Liver (tissue), 9 donors: ENCODE results near the gene GNG7. TPM values are rescaled to one million over a fixed set of nuclear protein-coding genes. Genes with fewer than 3 reads are reported as not detected.

Source experiments
- DNase-seq: peaks from one replicate; pipeline ENCODE4 v3.0.0-alpha.2; 2017; ENCODE audit warnings: low spot score
- H3K27ac ChIP-seq, 2 donors: one replicate each; pipeline ENCODE4 v1.7.0; 2013; ENCODE audit warnings: inconsistent platforms in 2 of 2, low read length in 2 of 2, control low read depth in 1 of 2, low read depth in 1 of 2, mild to moderate bottlenecking in 1 of 2
- H3K27me3 ChIP-seq, 4 donors: one replicate each; pipeline versions ENCODE4 v1.6.1 to v1.7.0; 2013; ENCODE audit warnings: low read length in 3 of 4, inconsistent platforms in 1 of 4, mild to moderate bottlenecking in 1 of 4, moderate library complexity in 1 of 4; ENCODE audit not compliant: control insufficient read depth in 4 of 4, insufficient read depth in 4 of 4
- H3K36me3 ChIP-seq, 4 donors: one replicate each; pipeline versions ENCODE4 v1.6.1 to v1.7.0; 2013; ENCODE audit warnings: low read length in 3 of 4, mild to moderate bottlenecking in 3 of 4, low read depth in 1 of 4, moderate library complexity in 1 of 4; ENCODE audit not compliant: control insufficient read depth in 4 of 4, insufficient read depth in 3 of 4
- H3K4me1 ChIP-seq, 4 donors: one replicate each; pipeline versions ENCODE4 v1.6.1 to v1.7.0; 2013; ENCODE audit warnings: low read length in 3 of 4, mild to moderate bottlenecking in 3 of 4, moderate library complexity in 1 of 4; ENCODE audit not compliant: control insufficient read depth in 4 of 4, insufficient read depth in 4 of 4
- H3K4me3 ChIP-seq, 3 donors: one replicate each; pipeline versions ENCODE4 v1.6.1 to v1.7.0; 2013; ENCODE audit warnings: low read length in 3 of 3, control low read depth in 1 of 3, low read depth in 1 of 3, mild to moderate bottlenecking in 1 of 3
- H3K9ac ChIP-seq, 2 donors: one replicate each; pipeline ENCODE4 v1.7.0; 2013; ENCODE audit warnings: low read length in 2 of 2, mild to moderate bottlenecking in 2 of 2, moderate library complexity in 2 of 2, control low read depth in 1 of 2, low read depth in 1 of 2
- H3K9me3 ChIP-seq, 4 donors: one replicate each; pipeline versions ENCODE4 v1.6.1 to v1.7.0; 2013; ENCODE audit warnings: low read length in 3 of 4; ENCODE audit not compliant: control insufficient read depth in 4 of 4
- EGR1 ChIP-seq, 2 donors: IDR thresholded peaks; 2 replicates each; pipeline ENCODE4 v1.6.1; 2016 to 2018; ENCODE audit warnings: antibody characterized with exemption in 2 of 2, low read depth in 2 of 2
- FOXA1 ChIP-seq: IDR thresholded peaks from 2 replicates; pipeline ENCODE4 v1.6.1; 2016; ENCODE audit warnings: antibody characterized with exemption
- FOXA2 ChIP-seq: IDR thresholded peaks from 2 replicates; pipeline ENCODE4 v1.6.1; 2016; ENCODE audit warnings: antibody characterized with exemption
- GABPA ChIP-seq, 2 donors: IDR thresholded peaks in 1 of 2; conservative IDR thresholded peaks in 1 of 2; 2 replicates each; pipeline ENCODE4 v1.6.1; 2016; ENCODE audit warnings: antibody characterized with exemption in 2 of 2, mild to moderate bottlenecking in 1 of 2, moderate library complexity in 1 of 2
- HNF4A ChIP-seq, 2 donors: conservative IDR thresholded peaks; 2 replicates each; pipeline ENCODE4 v1.6.1; 2016; ENCODE audit warnings: antibody characterized with exemption in 2 of 2, mild to moderate bottlenecking in 2 of 2
- HNF4G ChIP-seq: IDR thresholded peaks from 2 replicates; pipeline ENCODE4 v1.6.1; 2016; ENCODE audit warnings: antibody characterized with exemption
- JUND ChIP-seq, 2 donors: IDR thresholded peaks; 2 replicates each; pipeline ENCODE4 v1.6.1; 2016; ENCODE audit warnings: antibody characterized with exemption in 2 of 2
- NR2F2 ChIP-seq: IDR thresholded peaks from 2 replicates; pipeline ENCODE4 v1.6.1; 2016; ENCODE audit warnings: antibody characterized with exemption
- RAD21 ChIP-seq, 2 donors: IDR thresholded peaks; 2 replicates each; pipeline ENCODE4 v1.6.1; 2016; ENCODE audit warnings: antibody characterized with exemption in 2 of 2, mild to moderate bottlenecking in 2 of 2
- RXRA ChIP-seq, 2 donors: IDR thresholded peaks; 2 replicates each; pipeline ENCODE4 v1.6.1; 2017 to 2018; ENCODE audit warnings: antibody characterized with exemption in 2 of 2, mild to moderate bottlenecking in 1 of 2
- SP1 ChIP-seq: IDR thresholded peaks from 2 replicates; pipeline ENCODE4 v1.6.1; 2018; ENCODE audit warnings: antibody characterized with exemption, mild to moderate bottlenecking
- TAF1 ChIP-seq: conservative IDR thresholded peaks from 2 replicates; pipeline ENCODE4 v1.6.1; 2016; ENCODE audit warnings: antibody characterized with exemption, mild to moderate bottlenecking
- YY1 ChIP-seq: IDR thresholded peaks from 2 replicates; pipeline ENCODE4 v1.6.1; 2016; ENCODE audit warnings: antibody characterized with exemption, mild to moderate bottlenecking
- ZBTB33 ChIP-seq: IDR thresholded peaks from 2 replicates; pipeline ENCODE4 v1.6.1; 2016; ENCODE audit warnings: antibody characterized with exemption
- WGBS: extraction: QIAGEN DNeasy Blood & Tissue Kit; methylation state at CpG from one replicate; pipeline ENCODE4 v1.1.7; 2013; 5-methylcytosine and 5-hydroxymethylcytosine counted together
- polyA plus RNA-seq, 2 donors: library from polyadenylated mRNA; stranded (reverse) in 1 of 2; unstranded in 1 of 2; fragments of 200-250 nt in 1 of 2; fragments of >200 nt in 1 of 2; fragmentation: Nextera tagmentation in 1 of 2; extraction: Ambion mirVana in 1 of 2; gene quantifications; one replicate each; pipeline versions ENCODE4 v1.2.1 to v1.2.3, GENCODE V29; 2013 to 2015
- total RNA-seq, 2 donors: library from RNA; depleted of rRNA; stranded (reverse); fragments of >200 nt; gene quantifications; one replicate each; pipeline ENCODE4 v1.2.3, GENCODE V29; 2014
- TF ChIP-seq, protein P1 (sequence below): fragments of 150-350 bp; IDR thresholded peaks from 2 replicates; pipeline ENCODE4 v1.5.1; 2017; ENCODE audit warnings: improper control_type of control experiment, low read depth, low read length; ENCODE audit not compliant: missing input control
- TF ChIP-seq, protein P2 (sequence below): IDR thresholded peaks from 2 replicates; pipeline ENCODE4 v1.6.1; 2016; ENCODE audit warnings: antibody characterized with exemption
- TF ChIP-seq, protein P3 (sequence below): IDR thresholded peaks from 2 replicates; pipeline ENCODE4 v1.6.1; 2016; ENCODE audit warnings: antibody characterized with exemption
- TF ChIP-seq, protein P4 (sequence below): IDR thresholded peaks from 2 replicates; pipeline ENCODE4 v1.6.1; 2016; ENCODE audit warnings: antibody characterized with exemption, mild to moderate bottlenecking
- donor health status: healthy.
- donor health status: healthy.
- donor health status: healthy.
- donor health status: healthy.
- donor health status: healthy.

Gene GNG7
- total and polyA plus RNA-seq, 4 donors: 0.75 to 1.9 (median 1.1) TPM

- no peak overlapping the region for H3K27ac ChIP-seq
Measured at GRCh38 chr19:2567996-2568395, 134.5 kb downstream of the GNG7 start.

More at GRCh38 chr19:2567996-2568395, 134.5 kb downstream of the GNG7 start:
- Histone ChIP-seq H3K27me3 (no peaks in the 10 kb centered on the region), H3K36me3 (no peaks in the 10 kb centered on the region), H3K9me3 (no peaks in the 10 kb centered on the region), H3K4me3 (no peak overlapping the region), H3K9ac (no peak overlapping the region), H3K4me1 (no peaks in the 10 kb centered on the region)
- DNase-seq: no peak
- WGBS: 63% methylated on average over 6 of the region's 6 CpGs
- TF ChIP-seq GABPA (IDR thresholded peaks at IDR 0.05 in 1 of 2, conservative IDR thresholded peaks at IDR 0.05 in 1 of 2) (no peak), ZBTB33 (no peak), FOXA1 (no peak), HNF4G (no peak), JUND (IDR thresholded peaks at IDR 0.05) (no peak), TAF1 (no peak), FOXA2 (no peak), YY1 (no peak), RXRA (IDR thresholded peaks at IDR 0.05) (no peak), HNF4A (conservative IDR thresholded peaks at IDR 0.05) (no peak), EGR1 (IDR thresholded peaks at IDR 0.05; ENCODE audit: low read depth in 2 of 2) (no peak), SP1 (no peak), NR2F2 (no peak), RAD21 (IDR thresholded peaks at IDR 0.05) (no peak)
- TF ChIP-seq, protein P1, sequence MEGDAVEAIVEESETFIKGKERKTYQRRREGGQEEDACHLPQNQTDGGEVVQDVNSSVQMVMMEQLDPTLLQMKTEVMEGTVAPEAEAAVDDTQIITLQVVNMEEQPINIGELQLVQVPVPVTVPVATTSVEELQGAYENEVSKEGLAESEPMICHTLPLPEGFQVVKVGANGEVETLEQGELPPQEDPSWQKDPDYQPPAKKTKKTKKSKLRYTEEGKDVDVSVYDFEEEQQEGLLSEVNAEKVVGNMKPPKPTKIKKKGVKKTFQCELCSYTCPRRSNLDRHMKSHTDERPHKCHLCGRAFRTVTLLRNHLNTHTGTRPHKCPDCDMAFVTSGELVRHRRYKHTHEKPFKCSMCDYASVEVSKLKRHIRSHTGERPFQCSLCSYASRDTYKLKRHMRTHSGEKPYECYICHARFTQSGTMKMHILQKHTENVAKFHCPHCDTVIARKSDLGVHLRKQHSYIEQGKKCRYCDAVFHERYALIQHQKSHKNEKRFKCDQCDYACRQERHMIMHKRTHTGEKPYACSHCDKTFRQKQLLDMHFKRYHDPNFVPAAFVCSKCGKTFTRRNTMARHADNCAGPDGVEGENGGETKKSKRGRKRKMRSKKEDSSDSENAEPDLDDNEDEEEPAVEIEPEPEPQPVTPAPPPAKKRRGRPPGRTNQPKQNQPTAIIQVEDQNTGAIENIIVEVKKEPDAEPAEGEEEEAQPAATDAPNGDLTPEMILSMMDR: no peak
- TF ChIP-seq, protein P2, sequence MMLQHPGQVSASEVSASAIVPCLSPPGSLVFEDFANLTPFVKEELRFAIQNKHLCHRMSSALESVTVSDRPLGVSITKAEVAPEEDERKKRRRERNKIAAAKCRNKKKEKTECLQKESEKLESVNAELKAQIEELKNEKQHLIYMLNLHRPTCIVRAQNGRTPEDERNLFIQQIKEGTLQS: no peak
- TF ChIP-seq, protein P3, sequence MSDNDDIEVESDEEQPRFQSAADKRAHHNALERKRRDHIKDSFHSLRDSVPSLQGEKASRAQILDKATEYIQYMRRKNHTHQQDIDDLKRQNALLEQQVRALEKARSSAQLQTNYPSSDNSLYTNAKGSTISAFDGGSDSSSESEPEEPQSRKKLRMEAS: no peak
- TF ChIP-seq, protein P4, sequence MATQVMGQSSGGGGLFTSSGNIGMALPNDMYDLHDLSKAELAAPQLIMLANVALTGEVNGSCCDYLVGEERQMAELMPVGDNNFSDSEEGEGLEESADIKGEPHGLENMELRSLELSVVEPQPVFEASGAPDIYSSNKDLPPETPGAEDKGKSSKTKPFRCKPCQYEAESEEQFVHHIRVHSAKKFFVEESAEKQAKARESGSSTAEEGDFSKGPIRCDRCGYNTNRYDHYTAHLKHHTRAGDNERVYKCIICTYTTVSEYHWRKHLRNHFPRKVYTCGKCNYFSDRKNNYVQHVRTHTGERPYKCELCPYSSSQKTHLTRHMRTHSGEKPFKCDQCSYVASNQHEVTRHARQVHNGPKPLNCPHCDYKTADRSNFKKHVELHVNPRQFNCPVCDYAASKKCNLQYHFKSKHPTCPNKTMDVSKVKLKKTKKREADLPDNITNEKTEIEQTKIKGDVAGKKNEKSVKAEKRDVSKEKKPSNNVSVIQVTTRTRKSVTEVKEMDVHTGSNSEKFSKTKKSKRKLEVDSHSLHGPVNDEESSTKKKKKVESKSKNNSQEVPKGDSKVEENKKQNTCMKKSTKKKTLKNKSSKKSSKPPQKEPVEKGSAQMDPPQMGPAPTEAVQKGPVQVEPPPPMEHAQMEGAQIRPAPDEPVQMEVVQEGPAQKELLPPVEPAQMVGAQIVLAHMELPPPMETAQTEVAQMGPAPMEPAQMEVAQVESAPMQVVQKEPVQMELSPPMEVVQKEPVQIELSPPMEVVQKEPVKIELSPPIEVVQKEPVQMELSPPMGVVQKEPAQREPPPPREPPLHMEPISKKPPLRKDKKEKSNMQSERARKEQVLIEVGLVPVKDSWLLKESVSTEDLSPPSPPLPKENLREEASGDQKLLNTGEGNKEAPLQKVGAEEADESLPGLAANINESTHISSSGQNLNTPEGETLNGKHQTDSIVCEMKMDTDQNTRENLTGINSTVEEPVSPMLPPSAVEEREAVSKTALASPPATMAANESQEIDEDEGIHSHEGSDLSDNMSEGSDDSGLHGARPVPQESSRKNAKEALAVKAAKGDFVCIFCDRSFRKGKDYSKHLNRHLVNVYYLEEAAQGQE: no peak
